ENCODE data around the gene STK32B. TPM values are rescaled to one million over a fixed set of nuclear protein-coding genes. Genes with fewer than 3 reads are reported as not detected.

Gene STK32B
- total and polyA plus RNA-seq, 2 donors (not counting 1 experiment from before 2014, with no cell fraction given), result 0.22 to 0.30 TPM

GRCh38 chr4:5429747-5430146 is 378.5 kb downstream of the STK32B start:
- H3K79me2 ChIP-seq (ENCODE audit: control insufficient read depth, insufficient read depth, low read length), result no peaks in the 10 kb centered on the region
- no peak overlapping the region for H3K4me3 ChIP-seq (ENCODE audit: control extremely low read depth in 1 of 5, extremely low read depth in 1 of 5, insufficient read depth in 1 of 5, low read depth in 2 of 5, low read length in 4 of 5)
- POLR2A ChIA-PET, result no interaction called here
- no peaks in the 10 kb centered on the region for H3K4me1 ChIP-seq (ENCODE audit: control insufficient read depth in 2 of 2, insufficient read depth in 2 of 2, low read length in 2 of 2)
- H2AFZ ChIP-seq (ENCODE audit: insufficient read depth, low read depth, low read length, poor library complexity, severe bottlenecking), result no peak overlapping the region
- no peak overlapping the region for H3K4me2 ChIP-seq (replicated peaks; ENCODE audit: low read depth, low read length, poor library complexity, severe bottlenecking)
- CTCF ChIA-PET, result no interaction called here
- DNase-seq (no peak), ATAC-seq (ENCODE audit: low read depth) (no peak)
- no peaks in the 10 kb centered on the region for H4K20me1 ChIP-seq (ENCODE audit: control insufficient read depth, insufficient read depth, low read length, poor library complexity, severe bottlenecking)
- H3K36me3 ChIP-seq (replicated peaks in 1 of 2; ENCODE audit: control extremely low read depth in 1 of 2, control insufficient read depth in 1 of 2, extremely low read depth in 1 of 2, insufficient read depth in 2 of 2, low read length in 1 of 2), result no peaks in the 10 kb centered on the region
- peaks cover 0 to 4% (median 1%) of the 10 kb centered on the region in 3 donors for H3K9me3 ChIP-seq (ENCODE audit: control extremely low read depth in 1 of 3, control insufficient read depth in 2 of 3, insufficient read depth in 1 of 3, low read length in 2 of 3)
- TF ChIP-seq CTCF (IDR thresholded peaks at IDR 0.05) (no peak), EZH2 (IDR thresholded peaks at IDR 0.05; ENCODE audit: borderline replicate concordance, insufficient read depth, low read depth, low read length, poor library complexity, severe bottlenecking) (no peak)
- intact Hi-C loops (cut with micrococcal nuclease), result no loop called here
- H3K27me3 Mint-ChIP-seq, result peaks cover 6% of the 10 kb centered on the region
- peaks cover 7% of the 10 kb centered on the region for H3K9me3 Mint-ChIP-seq (ENCODE audit: insufficient read depth)
- no peak overlapping the region for H3K4me3 Mint-ChIP-seq
- H3K4me1 Mint-ChIP-seq, result no peaks in the 10 kb centered on the region
- no peak overlapping the region for H3K27ac Mint-ChIP-seq
- no peak overlapping the region for H3K27ac ChIP-seq (ENCODE audit: low read length in 2 of 2)
- H3K27me3 ChIP-seq (replicated peaks in 1 of 4; ENCODE audit: control extremely low read depth in 1 of 4, control insufficient read depth in 3 of 4, insufficient read depth in 4 of 4, low read length in 3 of 4), result no peaks in the 10 kb centered on the region
- no peak overlapping the region for H3K9ac ChIP-seq (ENCODE audit: low read length)

GRCh38 chr4:5433196-5433595 is 381.9 kb downstream of the STK32B start:
- no peak overlapping the region for H3K9ac ChIP-seq (ENCODE audit: low read length)
- DNase-seq (no peak), ATAC-seq (ENCODE audit: low read depth) (no peak)
- H3K9me3 ChIP-seq (ENCODE audit: control extremely low read depth in 1 of 3, control insufficient read depth in 2 of 3, insufficient read depth in 1 of 3, low read length in 2 of 3), result peaks cover 0 to 4% (median 1%) of the 10 kb centered on the region in 3 donors
- Mint-ChIP-seq H3K4me1 (no peaks in the 10 kb centered on the region), H3K27me3 (peaks cover 6% of the 10 kb centered on the region), H3K4me3 (no peak overlapping the region), H3K9me3 (ENCODE audit: insufficient read depth) (peaks cover 9% of the 10 kb centered on the region), H3K27ac (no peak overlapping the region)
- no peaks in the 10 kb centered on the region for H3K4me1 ChIP-seq (ENCODE audit: control insufficient read depth in 2 of 2, insufficient read depth in 2 of 2, low read length in 2 of 2)
- WGBS (ENCODE audit: insufficient coverage), result 95% methylated on average over 4 of the region's 5 CpGs
- H3K4me3 ChIP-seq (ENCODE audit: control extremely low read depth in 1 of 5, extremely low read depth in 1 of 5, insufficient read depth in 1 of 5, low read depth in 2 of 5, low read length in 4 of 5), result no peak overlapping the region
- H3K79me2 ChIP-seq (ENCODE audit: control insufficient read depth, insufficient read depth, low read length), result no peaks in the 10 kb centered on the region
- intact Hi-C loops (cut with micrococcal nuclease), result no loop called here
- H3K27ac ChIP-seq (ENCODE audit: low read length in 2 of 2), result no peak overlapping the region
- H3K36me3 ChIP-seq (replicated peaks in 1 of 2; ENCODE audit: control extremely low read depth in 1 of 2, control insufficient read depth in 1 of 2, extremely low read depth in 1 of 2, insufficient read depth in 2 of 2, low read length in 1 of 2), result no peaks in the 10 kb centered on the region
- ChIA-PET POLR2A (no interaction called here), CTCF (no interaction called here)
- H3K27me3 ChIP-seq (replicated peaks in 1 of 4; ENCODE audit: control extremely low read depth in 1 of 4, control insufficient read depth in 3 of 4, insufficient read depth in 4 of 4, low read length in 3 of 4), result no peaks in the 10 kb centered on the region
- TF ChIP-seq EZH2 (IDR thresholded peaks at IDR 0.05; ENCODE audit: borderline replicate concordance, insufficient read depth, low read depth, low read length, poor library complexity, severe bottlenecking) (no peak), CTCF (IDR thresholded peaks at IDR 0.05) (no peak)
- no peaks in the 10 kb centered on the region for H4K20me1 ChIP-seq (ENCODE audit: control insufficient read depth, insufficient read depth, low read length, poor library complexity, severe bottlenecking)
- H3K4me2 ChIP-seq (replicated peaks; ENCODE audit: low read depth, low read length, poor library complexity, severe bottlenecking), result no peak overlapping the region
- H2AFZ ChIP-seq (ENCODE audit: insufficient read depth, low read depth, low read length, poor library complexity, severe bottlenecking), result no peak overlapping the region
